ENCODE data around the gene SLC5A8.
"Not testable (repeated sequence)": the region's sequence is repeated elsewhere in the genome, so short reads cannot be mapped to it uniquely, and the experiment has no call there.

SLC5A8 gene

DNA sequence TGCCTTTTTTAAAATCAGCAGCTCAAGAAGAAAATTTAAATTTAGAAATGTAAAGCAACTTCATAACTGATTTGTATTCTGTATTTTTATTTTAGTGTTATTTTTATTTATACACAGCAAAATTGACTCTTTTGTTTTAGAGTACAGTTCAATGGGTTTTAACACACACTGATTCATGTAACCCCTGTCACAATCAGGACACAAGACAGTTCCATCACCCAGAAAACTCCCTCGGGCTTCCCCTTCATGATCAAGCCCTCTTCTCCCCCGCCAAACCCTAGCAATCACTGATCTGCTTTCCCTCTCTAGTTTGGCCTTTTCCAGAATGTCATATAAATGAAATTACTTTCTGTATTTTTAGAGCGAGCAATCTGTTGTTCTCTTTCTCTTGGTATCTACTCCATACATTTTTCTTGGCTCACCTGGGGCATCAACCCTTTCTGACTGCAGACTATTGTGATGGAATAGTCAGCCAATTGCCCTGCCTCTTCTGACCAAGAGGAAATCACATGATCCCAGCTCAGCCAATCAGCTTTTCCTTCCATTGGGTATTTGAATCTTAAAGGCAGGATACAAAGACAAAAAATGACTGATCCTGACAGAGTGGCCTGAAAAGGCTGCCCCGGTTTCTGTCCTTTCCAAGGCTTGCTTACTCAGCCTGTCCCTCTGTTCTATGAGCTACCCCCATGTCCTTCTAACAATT lies 5.3 kb downstream of the SLC5A8 start:
- no peak for DNase-seq
- H3K36me3 Mint-ChIP-seq (ENCODE audit: low read depth), result no peaks in the 10 kb centered on the region
- no peaks in the 10 kb centered on the region for H3K9me3 Mint-ChIP-seq
- H3K4me1 Mint-ChIP-seq (ENCODE audit: low read depth), result peaks cover 1% of the 10 kb centered on the region
- H3K27ac Mint-ChIP-seq, result no peak overlapping the region
- no peak overlapping the region for H3K4me3 Mint-ChIP-seq
- H3K27me3 Mint-ChIP-seq, result peaks cover 38% of the 10 kb centered on the region

DNA sequence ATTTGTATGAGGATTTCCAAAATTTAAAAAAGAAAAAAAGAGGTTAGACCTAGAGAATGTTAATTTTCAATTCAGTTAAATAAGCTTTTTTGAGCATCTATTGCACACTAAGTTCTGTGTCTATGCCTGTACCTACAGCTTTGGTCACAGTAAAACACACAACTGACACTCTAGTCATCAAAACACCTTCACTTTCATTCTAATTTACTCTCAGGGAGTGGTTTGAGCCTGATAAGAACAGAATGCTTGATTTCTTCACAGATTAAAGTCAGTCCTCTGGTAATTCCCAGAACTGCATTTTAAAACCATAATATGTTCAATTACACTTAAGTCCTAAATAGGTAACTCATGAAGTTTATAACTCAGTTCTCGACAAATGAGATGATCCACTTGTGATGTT lies 9.2 kb downstream of the SLC5A8 start:
- H3K27ac Mint-ChIP-seq, result no peak overlapping the region
- no peaks in the 10 kb centered on the region for H3K4me1 Mint-ChIP-seq (ENCODE audit: low read depth)
- H3K36me3 Mint-ChIP-seq (ENCODE audit: low read depth), result no peaks in the 10 kb centered on the region
- peaks cover 4% of the 10 kb centered on the region for H3K27me3 Mint-ChIP-seq
- DNase-seq, result no peak
- H3K9me3 Mint-ChIP-seq, result no peaks in the 10 kb centered on the region
- H3K4me3 Mint-ChIP-seq, result no peak overlapping the region

DNA sequence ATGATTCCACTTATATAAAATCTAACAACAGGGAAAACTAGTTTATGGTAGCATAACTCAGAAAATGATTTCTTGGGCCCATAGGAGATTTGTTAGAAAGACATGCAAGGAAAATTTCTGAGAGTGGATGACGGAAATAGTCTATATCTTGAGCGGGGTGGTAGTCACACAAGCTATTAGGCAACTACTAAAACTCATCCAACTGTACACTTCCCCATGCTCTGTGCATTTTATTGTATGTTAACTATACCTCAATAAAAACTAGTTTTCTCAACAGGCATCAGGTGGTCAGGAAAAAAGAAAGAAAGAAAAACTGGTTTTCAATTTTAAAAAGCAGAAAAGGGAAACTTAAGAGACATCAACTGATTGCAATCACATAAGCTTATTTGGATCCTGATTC lies 9.9 kb downstream of the SLC5A8 start:
- DNase-seq, result no peak
- no peak overlapping the region for H3K27ac Mint-ChIP-seq
- H3K9me3 Mint-ChIP-seq, result no peaks in the 10 kb centered on the region
- no peaks in the 10 kb centered on the region for H3K4me1 Mint-ChIP-seq (ENCODE audit: low read depth)
- H3K4me3 Mint-ChIP-seq, result no peak overlapping the region
- H3K36me3 Mint-ChIP-seq (ENCODE audit: low read depth), result no peaks in the 10 kb centered on the region
- no peaks in the 10 kb centered on the region for H3K27me3 Mint-ChIP-seq

DNA sequence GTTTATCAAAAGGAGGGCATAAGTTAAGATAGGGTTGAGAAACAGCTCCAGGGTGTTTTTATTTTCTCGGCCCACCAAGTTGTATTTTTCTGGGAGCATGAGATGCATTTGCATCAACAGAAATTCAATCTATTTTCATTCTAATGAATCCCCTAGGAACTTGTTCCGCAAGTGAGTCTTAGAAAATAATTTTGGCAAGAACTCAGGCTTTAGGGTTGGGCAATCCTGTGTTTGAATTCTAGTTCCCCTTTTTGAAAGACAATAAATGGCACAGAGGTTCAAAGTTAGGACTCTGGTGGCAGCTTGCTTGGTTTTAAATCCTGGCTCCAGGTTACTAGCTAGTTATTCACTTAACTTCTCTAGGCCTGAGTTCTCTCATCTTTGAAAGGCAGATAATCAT lies 23.7 kb downstream of the SLC5A8 start:
- no peak overlapping the region for H3K27ac Mint-ChIP-seq
- no peaks in the 10 kb centered on the region for H3K9me3 Mint-ChIP-seq
- H3K27me3 Mint-ChIP-seq, result peaks cover 2% of the 10 kb centered on the region
- DNase-seq, result no peak
- H3K36me3 Mint-ChIP-seq (ENCODE audit: low read depth), result no peaks in the 10 kb centered on the region
- no peaks in the 10 kb centered on the region for H3K4me1 Mint-ChIP-seq (ENCODE audit: low read depth)
- no peak overlapping the region for H3K4me3 Mint-ChIP-seq

DNA sequence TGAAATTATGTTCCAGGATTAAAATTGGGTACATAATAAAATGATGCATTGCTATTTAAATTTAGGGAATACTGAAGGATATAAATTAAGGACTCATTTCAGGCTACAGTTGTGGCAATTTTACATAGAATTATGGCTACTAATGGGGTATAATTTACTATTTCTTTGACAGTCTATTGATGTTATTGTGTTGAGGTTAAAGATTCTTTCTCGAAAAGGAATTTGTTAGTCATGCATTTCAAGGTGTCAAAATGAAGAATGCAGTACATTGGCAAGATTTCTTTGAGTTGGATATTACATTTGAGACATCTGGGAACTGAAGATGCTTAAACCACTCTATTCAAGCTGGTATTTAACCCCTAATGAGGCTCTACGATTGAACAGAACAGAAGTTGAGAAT lies 28.3 kb downstream of the SLC5A8 start:
- Mint-ChIP-seq H3K9me3 (no peaks in the 10 kb centered on the region), H3K27me3 (no peaks in the 10 kb centered on the region)
- DNase-seq, result no peak

DNA sequence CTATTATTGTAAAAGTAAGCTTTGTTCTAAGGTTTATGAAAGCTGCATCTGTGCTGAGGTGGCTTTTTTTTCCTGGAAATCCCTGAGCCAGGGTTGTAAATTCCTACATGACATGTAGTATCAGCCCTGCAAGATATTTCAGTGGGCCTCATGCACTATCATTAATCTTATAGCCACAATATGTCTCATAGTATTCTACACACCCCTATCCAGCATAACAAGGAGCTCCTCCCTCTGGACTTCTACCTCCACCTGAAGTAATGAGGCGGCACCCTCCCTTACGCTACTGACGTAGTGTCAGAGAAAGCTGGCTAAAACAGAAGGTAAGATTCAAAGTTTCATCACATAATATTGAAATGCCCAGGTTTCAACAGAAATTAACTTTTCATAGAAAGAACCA lies 35.5 kb downstream of the SLC5A8 start:
- Mint-ChIP-seq H3K27me3 (peaks cover 3% of the 10 kb centered on the region), H3K9me3 (peaks cover 4% of the 10 kb centered on the region), H3K36me3 (ENCODE audit: low read depth) (no peaks in the 10 kb centered on the region), H3K4me1 (ENCODE audit: low read depth) (no peaks in the 10 kb centered on the region), H3K4me3 (no peak overlapping the region), H3K27ac (no peak overlapping the region)
- no peak for DNase-seq

More for the DNA sequence above, 28.3 kb downstream of the SLC5A8 start:
- no peaks in the 10 kb centered on the region for H3K4me1 Mint-ChIP-seq (ENCODE audit: low read depth)
- no peak overlapping the region for H3K27ac Mint-ChIP-seq
- no peak overlapping the region for H3K4me3 Mint-ChIP-seq
- H3K36me3 Mint-ChIP-seq (ENCODE audit: low read depth), result no peaks in the 10 kb centered on the region

DNA sequence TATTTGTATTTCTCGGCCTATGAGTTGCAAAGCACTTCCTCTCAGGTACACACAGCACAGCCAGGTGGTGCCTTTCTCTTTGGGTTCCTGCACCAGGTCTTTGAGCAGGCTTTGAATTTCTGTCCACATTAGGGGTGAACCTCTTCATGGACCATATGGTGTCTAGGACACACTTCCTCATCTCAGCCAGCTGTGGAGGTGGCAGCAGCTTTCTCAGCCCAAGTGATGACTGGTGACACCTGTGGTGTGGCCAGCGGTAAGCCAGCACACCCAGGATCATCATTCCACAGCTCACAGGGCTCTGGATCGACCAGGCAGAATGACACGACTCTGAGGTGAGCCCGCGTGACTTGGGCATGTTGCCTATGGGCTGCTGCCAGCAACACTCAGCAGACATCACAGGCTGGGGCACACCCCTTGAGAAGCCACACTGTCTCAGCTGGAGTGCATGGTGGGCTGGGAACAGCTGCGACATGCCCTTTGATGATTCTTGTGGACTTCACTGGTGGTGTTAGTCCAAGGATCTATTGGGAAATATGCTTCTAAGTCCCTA lies 36.8 kb downstream of the SLC5A8 start:
- peaks cover 3% of the 10 kb centered on the region for H3K27me3 Mint-ChIP-seq
- no peak overlapping the region for H3K4me3 Mint-ChIP-seq
- no peaks in the 10 kb centered on the region for H3K4me1 Mint-ChIP-seq (ENCODE audit: low read depth)
- no peak for DNase-seq
- H3K9me3 Mint-ChIP-seq, result peaks cover 4% of the 10 kb centered on the region
- H3K27ac Mint-ChIP-seq, result no peak overlapping the region
- no peaks in the 10 kb centered on the region for H3K36me3 Mint-ChIP-seq (ENCODE audit: low read depth)

DNA sequence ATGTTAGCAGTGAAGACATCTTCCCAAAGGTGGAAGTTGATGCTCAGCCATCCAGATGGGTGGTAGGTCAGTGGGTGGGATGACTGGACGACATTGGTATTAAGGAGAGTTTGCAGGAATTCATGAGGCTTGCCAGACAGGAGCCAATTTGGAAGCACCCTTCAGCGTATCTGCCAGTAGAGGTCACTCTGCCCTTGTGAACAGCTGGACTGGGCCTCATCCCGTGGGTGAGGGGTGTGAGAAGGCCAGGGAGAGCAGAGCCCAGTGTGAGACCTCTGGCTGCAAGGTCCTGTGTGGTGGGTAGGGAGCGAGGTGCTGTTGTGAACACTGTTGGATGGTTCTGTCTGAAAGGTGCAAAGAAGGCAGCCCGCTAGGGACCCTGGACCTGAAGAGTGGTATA lies 37.7 kb downstream of the SLC5A8 start:
- no peak for DNase-seq
- no peaks in the 10 kb centered on the region for H3K36me3 Mint-ChIP-seq (ENCODE audit: low read depth)
- peaks cover 3% of the 10 kb centered on the region for H3K27me3 Mint-ChIP-seq
- no peak overlapping the region for H3K27ac Mint-ChIP-seq
- peaks cover 4% of the 10 kb centered on the region for H3K9me3 Mint-ChIP-seq
- no peak overlapping the region for H3K4me3 Mint-ChIP-seq
- no peaks in the 10 kb centered on the region for H3K4me1 Mint-ChIP-seq (ENCODE audit: low read depth)

DNA sequence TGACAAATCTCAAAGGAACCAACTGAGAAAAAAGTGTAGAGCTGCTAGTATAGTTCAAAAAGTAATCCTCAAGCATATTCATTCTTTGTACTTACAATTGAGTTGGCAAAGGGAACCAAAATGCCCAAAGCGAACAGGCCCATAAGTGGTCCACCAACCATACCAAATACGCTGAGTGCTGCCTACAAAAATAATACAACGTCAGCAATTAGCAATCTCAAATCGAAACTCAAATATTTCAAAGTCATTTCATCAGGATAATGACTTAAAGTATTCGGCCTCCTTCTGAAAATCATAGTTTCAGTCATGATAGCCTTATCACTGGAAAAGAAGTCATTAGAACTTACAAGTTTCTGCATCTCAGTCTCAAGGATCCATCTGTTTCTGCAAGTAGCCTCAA lies 42.0 kb downstream of the SLC5A8 start:
- Mint-ChIP-seq H3K27me3 (peaks cover 3% of the 10 kb centered on the region), H3K27ac (no peak overlapping the region), H3K36me3 (ENCODE audit: low read depth) (no peaks in the 10 kb centered on the region), H3K4me3 (no peak overlapping the region), H3K9me3 (no peaks in the 10 kb centered on the region), H3K4me1 (ENCODE audit: low read depth) (no peaks in the 10 kb centered on the region)
- DNase-seq, result no peak

DNA sequence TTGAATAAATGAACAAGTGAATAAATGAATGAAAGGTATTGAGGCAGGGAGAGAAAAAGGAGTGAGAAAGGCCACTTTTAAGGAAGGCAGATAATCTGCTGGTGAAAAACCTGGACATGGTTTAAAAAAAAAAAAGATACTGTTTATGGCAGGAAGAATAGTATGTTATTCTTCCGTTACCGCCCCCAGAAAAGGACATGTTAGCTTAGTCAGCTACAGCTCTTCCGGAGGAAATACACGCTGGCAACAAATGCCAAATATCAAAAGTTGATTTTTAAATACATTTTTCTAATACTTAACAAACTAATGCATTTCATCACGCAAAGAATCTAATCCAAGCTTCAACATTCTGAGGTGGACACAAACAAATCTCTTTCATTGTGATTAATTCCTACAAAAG lies 43.2 kb downstream of the SLC5A8 start:
- peaks cover 2% of the 10 kb centered on the region for H3K27me3 Mint-ChIP-seq
- H3K27ac Mint-ChIP-seq, result no peak overlapping the region
- DNase-seq, result no peak
- H3K4me1 Mint-ChIP-seq (ENCODE audit: low read depth), result no peaks in the 10 kb centered on the region
- H3K4me3 Mint-ChIP-seq, result no peak overlapping the region
- no peaks in the 10 kb centered on the region for H3K9me3 Mint-ChIP-seq
- no peaks in the 10 kb centered on the region for H3K36me3 Mint-ChIP-seq (ENCODE audit: low read depth)

DNA sequence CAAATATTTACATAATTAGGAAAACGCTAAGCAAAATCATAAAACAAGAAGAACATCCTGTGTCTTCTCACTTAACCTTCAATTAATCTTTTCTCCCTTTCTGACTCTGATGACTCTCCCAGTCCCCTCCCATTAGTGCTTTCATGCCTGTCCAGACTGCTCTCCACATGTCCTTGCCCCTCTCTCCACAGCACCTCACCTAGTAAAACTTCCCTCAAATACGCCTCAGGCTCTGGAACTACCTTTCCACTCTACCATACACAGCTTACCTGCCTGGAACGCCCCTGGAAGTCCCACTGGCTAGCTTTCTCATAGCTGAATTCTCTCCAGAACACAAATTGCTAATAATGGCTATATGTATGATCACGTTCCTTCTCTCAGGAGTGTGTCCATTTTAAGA lies 44.7 kb downstream of the SLC5A8 start:
- no peak overlapping the region for H3K4me3 Mint-ChIP-seq
- no peaks in the 10 kb centered on the region for H3K9me3 Mint-ChIP-seq
- no peaks in the 10 kb centered on the region for H3K27me3 Mint-ChIP-seq
- no peaks in the 10 kb centered on the region for H3K4me1 Mint-ChIP-seq (ENCODE audit: low read depth)
- no peaks in the 10 kb centered on the region for H3K36me3 Mint-ChIP-seq (ENCODE audit: low read depth)
- no peak overlapping the region for H3K27ac Mint-ChIP-seq
- no peak for DNase-seq

DNA sequence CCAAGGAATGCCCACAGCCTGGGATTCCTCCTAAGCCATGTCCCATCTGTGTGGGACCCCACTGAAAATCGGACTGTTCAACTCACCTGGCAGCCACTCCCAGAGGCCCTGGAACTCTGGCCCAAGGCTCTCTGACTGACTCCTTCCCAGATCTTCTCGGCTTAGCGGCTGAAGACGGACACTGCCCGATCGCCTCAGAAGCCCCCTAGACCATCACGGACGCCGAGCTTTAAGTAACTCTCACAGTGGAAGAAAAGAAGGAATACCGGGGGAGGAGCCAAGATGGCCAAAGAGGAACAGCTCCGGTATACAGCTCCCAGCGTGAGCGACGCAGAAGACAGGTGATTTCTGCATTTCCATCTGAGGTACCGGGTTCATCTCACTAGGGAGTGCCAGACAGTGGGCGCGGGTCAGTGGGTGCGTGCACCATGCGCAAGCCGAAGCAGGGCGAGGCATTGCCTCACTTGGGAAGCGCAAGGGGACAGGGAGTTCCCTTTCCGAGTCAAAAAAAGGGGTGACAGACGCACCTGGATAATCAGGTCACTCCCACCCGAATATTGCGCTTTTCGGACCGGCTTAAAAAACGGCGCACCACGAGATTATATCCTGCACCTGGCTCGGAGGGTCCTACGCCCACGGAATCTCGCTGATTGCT lies 64.1 kb downstream of the SLC5A8 start:
- H3K4me3 Mint-ChIP-seq; DNase-seq; H3K27me3 Mint-ChIP-seq; H3K27ac Mint-ChIP-seq; H3K36me3 Mint-ChIP-seq (ENCODE audit: low read depth); H3K4me1 Mint-ChIP-seq (ENCODE audit: low read depth); H3K9me3 Mint-ChIP-seq: not testable (repeated sequence)

DNA sequence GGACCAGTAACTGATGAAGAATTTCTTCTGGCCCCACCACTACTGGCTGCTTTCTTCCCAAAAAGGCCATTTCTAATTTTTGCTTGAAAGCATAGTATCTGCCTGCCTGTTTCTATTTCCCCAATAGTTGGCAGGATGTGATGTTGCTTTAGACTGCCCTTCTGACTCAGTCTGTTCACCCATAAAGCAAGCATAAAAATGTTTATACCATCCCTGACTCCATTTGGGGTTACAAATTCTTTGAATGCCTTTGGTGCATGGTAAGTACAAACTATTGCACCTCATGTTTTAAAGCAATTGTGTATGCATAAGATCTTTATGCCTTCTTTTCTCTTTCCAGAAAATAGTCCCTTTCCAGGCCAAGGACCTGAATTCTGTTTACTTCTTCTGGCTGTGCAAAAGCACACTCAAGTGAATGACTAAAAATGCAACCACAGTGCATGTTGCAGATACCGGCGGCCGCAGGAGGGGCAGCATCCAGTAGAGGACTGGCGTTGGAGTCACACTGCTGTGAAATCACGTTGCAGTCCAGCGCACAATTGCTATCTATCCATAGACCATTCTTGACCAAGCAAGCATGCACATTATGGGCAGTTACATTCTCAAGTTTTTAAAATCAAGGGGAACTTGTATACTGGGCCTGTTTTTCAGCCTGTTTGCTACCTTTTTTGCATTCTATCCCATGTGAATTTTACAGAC lies 82.4 kb downstream of the SLC5A8 start:
- H3K27ac Mint-ChIP-seq, result no peak overlapping the region
- H3K27me3 Mint-ChIP-seq, result no peaks in the 10 kb centered on the region
- DNase-seq, result no peak
- H3K4me3 Mint-ChIP-seq, result no peak overlapping the region
- H3K9me3 Mint-ChIP-seq, result no peaks in the 10 kb centered on the region
- no peaks in the 10 kb centered on the region for H3K4me1 Mint-ChIP-seq (ENCODE audit: low read depth)
- no peaks in the 10 kb centered on the region for H3K36me3 Mint-ChIP-seq (ENCODE audit: low read depth)

DNA sequence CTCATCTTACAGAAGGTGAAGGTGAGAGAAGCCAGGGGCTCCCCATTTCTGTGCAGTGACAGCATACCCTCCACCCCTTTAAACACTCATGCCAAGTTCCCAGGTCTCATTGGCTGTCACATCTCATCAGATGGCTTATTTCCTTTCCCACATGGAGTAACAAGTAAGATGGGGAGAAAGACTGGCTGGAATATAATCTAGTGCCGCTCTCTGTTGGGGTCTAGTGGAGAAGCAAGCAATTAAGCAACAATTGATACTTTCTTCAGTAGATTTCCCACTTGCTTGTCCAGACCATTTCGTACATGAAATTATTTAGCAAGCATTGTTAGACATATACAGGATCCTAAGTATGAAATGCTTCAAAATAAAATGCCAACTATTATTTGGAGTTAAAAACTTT lies 92.2 kb downstream of the SLC5A8 start:
- no peak overlapping the region for H3K4me3 Mint-ChIP-seq
- no peaks in the 10 kb centered on the region for H3K9me3 Mint-ChIP-seq
- no peaks in the 10 kb centered on the region for H3K36me3 Mint-ChIP-seq (ENCODE audit: low read depth)
- no peaks in the 10 kb centered on the region for H3K27me3 Mint-ChIP-seq
- H3K27ac Mint-ChIP-seq, result no peak overlapping the region
- no peaks in the 10 kb centered on the region for H3K4me1 Mint-ChIP-seq (ENCODE audit: low read depth)
- no peak for DNase-seq

DNA sequence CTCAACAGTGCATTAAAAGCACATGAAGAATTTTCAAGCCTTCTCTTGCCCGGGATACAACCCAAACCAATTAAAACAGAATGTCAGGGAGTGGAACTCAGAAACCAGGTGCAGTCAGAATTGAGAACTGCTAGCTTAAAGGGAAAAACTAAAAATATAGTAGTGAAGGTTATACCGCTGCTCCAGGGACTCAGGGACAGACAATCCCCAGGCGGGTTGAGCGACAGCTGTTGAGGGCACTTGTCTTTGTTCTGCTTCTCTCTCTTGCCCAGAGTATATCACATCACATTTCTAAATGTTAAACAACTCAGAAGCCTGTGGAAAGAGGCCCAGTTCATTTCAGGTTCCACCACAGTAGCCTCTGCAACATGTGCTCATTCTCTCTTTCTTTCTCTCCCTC lies 93.1 kb downstream of the SLC5A8 start:
- H3K36me3 Mint-ChIP-seq (ENCODE audit: low read depth), result no peaks in the 10 kb centered on the region
- H3K4me3 Mint-ChIP-seq, result no peak overlapping the region
- no peaks in the 10 kb centered on the region for H3K9me3 Mint-ChIP-seq
- H3K27me3 Mint-ChIP-seq, result no peaks in the 10 kb centered on the region
- H3K27ac Mint-ChIP-seq, result no peak overlapping the region
- DNase-seq, result no peak
- no peaks in the 10 kb centered on the region for H3K4me1 Mint-ChIP-seq (ENCODE audit: low read depth)
